ELF-1 (cell line): ENCODE results near the gene AKR1A1.
"Not testable (repeated sequence)": the region's sequence is repeated elsewhere in the genome, so short reads cannot be mapped to it uniquely, and the experiment has no call there.

ENCODE experiments used
- DNase-seq: peaks from one replicate; pipeline ENCODE4 v3.0.0-alpha.2; 2016; ENCODE audit warnings: low read depth, low spot score

Gene AKR1A1

DNA sequence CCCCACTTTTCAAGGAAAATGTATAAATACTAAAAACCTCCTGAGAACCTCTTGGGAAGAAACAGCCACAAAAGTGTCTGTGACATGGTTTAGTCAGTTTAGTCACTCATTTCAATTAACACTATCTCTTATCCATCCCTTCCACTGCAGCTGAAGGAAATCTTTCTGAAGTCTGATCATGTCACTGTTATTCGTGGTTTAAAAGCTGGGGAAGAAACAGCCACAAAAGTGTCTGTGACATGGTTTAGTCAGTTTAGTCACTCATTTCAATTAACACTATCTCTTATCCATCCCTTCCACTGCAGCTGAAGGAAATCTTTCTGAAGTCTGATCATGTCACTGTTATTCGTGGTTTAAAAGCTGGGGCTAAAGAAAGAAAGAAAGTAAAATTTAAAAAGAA lies 27.1 kb upstream of the AKR1A1 start:
- DNase-seq: not testable (repeated sequence)

DNA sequence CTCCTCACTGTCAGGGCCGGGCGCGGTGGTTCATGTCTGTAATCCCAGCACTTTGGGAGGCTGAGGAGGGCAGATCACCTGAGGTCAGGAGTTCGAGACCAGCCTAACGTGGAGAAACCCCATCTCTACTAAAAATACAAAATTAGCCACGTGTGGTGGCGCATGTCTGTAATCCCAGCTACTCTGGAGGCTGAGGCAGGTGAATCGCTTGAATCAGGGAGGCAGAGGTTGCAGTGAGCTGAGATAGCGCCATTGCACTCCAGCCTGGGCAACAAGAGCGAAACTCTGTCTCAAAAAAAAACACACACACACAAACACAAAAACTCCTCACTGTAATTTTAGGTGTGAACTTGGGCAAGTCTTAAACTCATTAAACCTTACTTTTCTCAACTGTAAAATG lies 26.7 kb upstream of the AKR1A1 start:
- DNase-seq: not testable (repeated sequence)

DNA sequence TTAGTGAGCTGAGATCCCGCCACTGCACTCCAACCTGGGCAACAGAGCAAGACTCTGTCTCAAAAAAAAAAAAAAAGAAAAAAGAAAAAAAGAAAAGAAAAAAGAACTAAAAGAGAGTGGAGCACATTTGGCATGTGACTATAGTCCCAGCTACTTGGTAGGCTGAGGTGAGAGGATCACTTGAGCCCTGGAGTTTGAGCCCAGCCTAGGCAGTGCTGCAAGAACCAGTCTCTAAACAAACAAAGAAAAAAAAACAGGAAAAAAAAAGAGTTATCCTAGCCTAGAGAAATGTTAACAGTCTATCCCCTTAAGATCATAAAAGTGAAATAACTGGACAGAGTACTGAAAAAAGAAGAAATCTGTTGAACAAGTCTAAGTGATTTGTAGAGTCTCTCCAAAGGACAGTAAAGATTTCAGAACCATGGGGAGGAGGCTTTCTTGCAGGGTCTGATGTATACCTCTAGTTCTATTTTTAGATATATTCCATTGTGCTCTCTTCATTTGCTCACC lies 24.4 kb upstream of the AKR1A1 start:
- no peak for DNase-seq

DNA sequence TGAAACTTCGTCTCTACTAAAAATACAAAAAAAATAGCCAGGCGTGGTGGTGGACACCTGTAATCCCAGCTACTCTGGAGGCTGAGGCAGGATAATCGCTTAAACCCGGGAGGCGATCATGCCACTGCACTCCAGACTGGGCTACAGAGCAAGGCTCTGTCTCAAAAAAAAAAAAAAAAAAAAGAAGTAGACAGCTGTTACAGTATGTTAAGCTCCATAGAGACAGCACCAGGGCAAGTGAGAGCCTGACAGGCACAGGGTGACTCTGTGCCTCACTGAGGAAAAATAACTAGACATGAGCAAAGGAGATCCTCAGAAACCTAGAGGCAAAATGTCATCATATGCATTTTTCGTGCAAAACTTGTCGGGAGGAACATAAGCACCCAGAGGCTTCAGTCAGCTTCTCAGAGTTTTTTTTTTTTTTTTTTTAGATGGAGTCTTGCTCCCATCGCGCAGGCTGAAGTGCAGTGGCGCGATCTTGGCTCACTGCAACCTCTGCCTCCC lies 19.9 kb upstream of the AKR1A1 start:
- DNase-seq: no peak

DNA sequence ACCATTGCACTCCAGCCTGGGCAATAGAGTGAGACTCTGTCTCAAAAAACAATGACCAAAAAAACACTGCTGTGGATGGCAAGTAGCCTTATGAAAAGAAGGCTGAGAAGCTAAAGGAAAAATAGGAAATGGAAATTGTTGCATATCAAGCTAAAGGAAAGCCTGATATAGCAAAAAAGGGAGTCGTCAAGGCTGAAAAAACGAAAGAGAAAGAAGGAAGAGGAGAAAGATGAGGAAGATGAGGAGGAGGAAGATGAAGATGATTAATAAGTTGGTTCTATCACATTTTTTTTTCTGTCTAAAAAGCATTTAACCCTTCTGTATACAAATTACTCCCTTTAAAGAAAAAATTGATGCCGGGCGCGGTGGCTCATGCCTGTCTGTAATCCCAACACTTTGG lies 18.8 kb upstream of the AKR1A1 start:
- no peak for DNase-seq

DNA sequence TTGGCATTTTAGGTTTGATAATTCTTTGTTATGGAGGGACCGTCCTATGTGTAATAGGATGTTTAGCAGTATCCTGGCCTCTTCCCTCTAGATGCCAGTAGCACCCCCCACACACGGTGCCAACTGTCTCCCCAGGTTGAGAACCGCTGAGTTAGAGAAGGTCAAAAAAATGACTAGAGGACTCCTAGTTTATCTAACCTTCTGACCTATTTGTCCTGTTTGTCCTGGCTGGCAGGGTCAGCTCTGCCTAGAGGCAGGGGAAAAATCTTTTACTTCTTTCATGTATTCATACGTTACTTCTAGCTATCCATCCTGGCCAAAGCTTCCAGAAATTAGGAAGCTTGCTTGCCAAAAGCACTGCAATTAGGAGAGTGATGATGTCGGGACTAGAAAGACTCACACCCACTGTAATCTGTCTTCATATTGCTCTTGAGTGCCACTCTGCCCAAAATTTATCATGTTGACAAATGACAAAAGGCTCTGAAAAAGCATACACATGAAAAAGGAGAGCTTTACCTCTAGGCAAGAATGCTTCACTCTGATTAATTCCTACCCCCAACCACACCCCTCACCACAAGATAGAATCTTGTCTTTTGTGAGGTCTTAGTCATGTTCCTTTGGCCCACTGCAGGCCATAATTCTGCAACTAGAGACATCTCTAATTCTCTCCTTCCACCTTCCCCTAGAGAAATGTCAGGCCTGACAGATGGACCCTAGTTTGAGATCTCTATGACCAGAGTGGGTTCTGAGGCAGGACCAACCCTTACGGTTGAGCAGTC lies 14.4 kb upstream of the AKR1A1 start:
- no peak for DNase-seq

DNA sequence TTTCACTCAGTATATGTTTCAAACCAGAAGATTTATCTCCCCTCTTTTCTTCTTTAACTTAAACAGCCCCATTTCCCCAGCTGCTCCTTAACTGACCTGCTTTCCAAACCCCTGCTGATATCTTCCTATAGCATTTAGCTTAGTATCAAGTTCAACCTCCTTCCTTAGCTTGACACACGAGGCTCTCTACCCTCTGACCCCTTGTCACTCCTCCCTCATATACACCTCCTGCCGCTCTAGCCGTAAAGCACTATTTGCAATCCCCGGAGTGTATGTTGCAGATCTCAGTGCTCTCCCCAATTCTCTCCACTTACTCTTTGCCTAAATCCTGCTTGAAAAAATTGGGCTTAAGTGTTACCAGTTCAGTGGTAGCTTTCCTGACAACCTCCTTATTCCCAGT lies 13.7 kb upstream of the AKR1A1 start:
- DNase-seq: no peak

DNA sequence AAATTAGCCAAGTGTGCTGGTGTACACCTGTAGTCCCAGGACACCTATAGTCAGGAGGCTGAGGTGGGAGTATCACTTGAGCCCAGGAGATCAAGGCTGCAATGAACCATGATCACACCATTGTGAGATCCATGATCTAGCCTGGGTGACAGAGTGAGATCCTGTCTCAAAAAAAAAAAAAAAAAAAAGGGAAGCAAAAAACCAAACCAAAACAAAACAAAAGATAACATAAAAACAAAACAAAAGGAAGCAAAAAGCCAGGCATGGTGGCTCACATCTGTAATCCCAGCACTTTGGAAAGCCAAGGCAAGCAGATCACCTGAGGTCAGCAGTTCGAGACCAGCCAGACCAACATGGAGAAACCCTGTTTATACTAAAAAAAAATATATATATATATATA lies 9.4 kb upstream of the AKR1A1 start:
- DNase-seq: no peak

DNA sequence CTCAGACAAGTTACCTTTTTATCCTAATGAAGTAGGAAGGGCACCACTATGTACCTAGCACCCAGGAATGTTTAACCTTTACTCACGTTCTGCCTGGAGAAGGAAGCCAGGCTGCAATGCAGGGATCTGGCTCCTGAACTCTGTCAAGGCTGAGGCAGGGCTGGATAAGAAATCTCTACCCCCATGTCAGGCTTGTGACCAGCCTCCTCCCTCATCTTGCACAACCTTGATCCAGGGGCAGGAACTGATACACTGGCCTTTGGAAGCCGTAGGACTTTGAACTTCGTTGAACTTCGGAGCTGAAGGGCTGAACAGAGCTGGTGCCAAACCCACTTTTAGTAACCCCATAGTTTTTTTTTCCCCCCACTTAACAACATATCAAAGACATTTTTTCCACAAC lies 8.0 kb upstream of the AKR1A1 start:
- DNase-seq: no peak

DNA sequence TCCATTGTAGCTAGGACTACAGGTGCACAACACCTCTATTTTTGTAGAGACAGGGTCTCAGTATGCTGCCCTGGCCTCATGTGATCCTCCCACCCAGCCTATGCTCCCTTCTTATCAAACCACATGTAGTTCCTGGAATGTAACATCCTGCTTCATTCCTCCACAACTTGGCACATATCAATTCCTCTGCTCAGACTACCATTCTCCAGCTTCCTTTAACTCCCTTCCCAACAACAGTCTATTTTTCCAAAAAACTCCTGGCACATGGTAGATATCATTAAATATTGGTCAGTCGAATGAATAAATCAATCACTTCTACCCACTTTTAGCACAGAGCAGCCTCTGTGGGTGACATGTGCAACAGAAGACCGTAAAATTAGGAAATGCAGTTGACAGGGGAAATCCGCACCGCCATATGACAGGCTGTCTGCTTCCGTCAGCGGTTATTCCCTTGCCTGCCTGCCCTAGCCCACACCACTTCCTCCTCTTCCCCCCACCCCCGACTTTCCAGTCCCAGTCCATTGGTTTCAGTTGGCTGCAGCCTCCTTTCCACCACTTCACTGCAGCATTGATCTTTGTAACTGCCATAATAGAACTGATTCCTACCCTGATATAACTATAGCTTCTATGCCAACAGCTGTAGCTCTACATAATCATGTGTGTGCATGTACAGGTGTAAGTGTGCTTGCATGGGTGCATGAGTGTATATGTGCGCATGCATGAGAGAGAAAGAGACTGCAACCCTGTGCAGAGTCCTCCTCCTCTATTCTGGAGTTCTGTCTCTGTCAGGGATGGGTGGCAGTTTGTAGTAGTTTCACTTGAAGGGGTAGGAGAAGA lies 6.8 kb upstream of the AKR1A1 start:
- DNase-seq: no peak

DNA sequence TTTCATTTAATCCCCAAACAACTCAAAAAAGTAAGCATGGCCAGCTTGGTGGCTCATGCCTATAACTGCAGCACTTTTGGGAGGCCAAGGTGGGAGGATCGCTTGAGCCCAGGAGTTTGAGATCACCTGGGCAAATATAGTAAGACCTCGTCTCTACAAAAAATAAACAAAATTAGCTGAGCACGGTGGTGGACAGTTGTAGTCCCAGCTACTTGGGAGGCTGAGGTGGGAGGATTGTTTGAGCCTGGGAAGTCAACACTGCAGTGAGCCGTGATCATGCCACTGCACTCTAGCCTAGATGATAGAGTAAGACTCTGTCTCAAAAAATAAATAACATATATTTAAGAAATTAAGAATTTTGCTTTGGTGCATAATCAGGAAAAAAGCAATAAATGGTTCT lies 6.1 kb upstream of the AKR1A1 start:
- no peak for DNase-seq

DNA sequence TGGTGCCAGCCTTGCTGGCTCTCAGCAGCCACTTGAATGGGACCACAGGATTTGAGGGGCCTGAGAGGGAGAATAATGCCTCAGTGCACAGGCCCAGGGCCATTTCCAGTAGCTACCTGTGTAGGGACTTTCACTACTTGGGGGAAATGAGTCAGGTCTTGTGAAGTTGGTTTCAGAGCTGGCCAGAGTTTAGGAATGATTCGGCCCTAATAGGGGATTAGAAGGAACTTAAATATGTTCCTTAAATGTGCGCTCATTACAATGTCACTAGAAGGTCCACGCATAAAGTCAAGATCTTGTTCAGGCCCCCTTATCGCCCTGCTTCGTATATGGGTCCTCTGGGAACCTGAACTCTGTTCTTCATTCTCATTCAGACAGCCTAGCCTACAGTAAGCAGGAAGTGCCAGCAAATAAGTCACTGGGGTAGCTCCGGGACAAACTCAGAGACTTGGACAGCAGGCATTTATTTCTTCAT lies 5.6 kb upstream of the AKR1A1 start:
- DNase-seq: no peak

DNA sequence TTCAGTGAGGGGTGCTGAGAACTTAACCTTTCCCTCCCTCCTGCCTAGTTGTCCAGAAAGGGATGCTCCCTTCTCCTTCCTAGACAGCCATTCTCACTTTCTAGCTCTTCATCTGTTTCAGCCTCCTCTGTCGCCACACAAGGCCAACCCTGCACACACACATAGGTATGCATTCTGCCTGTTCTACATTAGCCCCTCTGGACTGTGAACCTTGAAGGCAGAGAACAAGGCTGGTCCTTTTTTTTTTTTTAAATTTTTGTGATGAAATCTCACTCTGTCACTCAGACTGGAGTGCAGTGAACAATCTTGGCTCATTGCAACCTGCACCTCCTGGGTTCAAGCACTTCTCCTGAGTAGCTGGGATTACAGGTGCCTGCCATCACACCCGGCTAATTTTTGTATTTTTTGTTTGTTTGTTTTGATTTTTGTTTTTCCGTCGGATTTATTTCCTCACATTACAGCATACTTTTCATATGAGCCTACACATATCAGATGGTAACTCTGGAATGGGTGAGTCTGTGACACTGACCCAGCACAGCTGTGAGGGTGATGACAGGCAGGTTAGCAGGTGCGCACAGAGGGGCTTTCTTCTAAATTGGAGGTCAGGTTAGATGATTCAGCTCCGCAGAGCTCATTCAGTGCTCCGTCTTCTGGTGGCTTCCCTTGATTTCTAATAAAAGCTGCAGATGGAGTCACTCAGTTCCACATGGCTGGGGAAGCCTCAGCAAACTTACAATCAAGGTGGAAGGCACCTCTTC lies 4.9 kb upstream of the AKR1A1 start:
- no peak for DNase-seq

DNA sequence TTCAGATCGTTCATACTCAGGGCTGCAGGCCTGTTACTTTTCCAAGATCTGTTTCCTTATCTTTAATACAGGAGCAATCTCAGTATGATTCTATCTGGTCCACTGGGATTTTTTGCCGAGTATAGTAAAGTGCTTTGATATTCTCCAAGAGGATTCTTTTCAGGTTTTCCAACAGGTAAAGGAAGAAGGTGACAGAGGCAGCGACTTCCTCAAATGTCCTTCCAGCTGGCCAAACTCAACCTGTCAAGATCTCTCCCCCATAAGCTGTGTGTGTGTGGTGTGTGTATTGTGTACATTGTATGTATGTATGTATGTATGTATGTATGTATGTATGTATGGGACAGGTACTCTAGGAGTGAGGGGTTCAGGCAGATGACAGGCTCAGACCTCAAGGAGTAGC lies 1.1 kb downstream of the AKR1A1 start:
- no peak for DNase-seq

DNA sequence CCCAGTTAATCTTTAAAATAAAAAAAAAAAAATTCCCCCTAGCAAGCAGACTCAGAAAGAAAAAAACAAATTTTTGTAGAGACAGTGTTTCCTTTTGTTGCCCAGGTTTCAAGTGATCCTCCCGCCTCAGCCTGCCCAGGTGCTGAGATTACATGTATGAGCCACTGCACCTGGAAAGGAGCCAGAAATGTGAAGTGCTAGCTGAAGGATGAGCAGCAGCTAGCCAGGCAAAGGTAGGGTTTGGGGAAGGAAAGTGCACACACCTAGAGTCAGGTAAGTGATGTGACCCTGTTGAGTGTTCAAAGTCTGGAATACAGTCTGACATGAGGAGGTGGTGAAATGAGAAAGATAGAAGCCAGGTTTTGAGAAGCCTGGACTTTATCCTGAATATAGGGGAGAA lies 1.7 kb downstream of the AKR1A1 start:
- no peak for DNase-seq

DNA sequence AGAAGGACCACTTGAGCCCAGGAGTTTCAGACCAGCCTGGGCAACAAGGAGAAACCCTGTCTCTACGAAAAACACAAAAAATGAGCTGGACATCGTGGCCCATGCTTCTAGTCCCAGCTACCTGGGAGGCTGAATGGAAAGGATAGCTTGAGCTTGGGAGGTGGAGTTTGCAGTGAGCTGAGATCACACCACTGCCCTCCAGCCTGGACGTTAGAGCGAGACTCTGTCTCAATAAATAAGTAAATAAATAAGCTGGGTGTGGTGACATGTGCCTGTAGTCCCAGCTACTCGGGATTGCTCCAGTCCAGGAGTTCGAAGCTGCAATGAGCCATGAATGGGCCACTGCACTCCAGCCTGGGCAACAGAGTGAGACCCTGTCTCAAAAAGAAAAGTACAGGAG lies 3.6 kb downstream of the AKR1A1 start:
- no peak for DNase-seq

DNA sequence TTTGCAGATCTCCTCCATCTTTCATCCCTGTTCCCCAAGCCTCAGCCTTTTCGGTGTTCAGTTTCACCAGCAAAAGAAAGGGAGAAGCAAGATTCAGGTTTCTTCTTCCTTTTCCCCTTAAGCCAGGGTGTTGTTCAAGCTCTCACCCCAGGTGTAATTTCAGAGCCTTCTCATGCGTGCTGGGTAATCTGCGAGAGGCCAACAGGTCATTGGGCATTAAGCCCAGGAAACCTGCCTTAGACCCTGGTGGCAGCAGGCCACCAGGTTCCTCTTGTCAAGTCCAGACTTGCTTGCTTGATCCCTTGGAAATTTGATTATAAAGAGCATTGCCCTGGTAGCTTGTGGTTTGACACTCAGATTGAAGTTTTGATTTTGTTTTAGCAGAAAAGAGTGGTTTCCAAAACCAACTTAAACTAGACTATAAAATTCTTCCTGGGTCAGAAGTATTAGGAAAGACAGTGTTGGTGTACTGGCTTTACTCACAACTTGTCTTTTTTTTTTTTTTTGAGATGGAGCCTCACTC lies 6.9 kb downstream of the AKR1A1 start:
- DNase-seq: no peak

DNA sequence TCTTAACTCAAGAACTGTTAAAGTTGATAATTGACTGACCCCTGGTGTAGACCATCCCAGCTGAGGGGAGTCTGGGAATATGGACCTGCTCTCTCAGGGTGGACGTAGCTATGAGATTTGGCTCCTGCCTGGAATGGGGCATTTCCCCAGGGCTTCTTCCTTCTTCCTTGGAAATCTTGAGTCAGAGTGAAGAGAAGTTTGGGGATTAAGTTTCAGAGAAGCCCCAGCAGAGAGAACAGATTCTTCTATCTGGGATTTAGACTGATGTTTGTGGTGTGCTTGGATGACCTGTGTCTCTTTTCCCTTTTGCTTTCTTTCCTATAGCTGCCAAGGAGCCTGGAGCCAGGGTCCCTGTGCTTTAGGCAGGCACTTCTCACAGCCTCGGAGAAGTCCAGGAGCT lies 13.2 kb downstream of the AKR1A1 start:
- no peak for DNase-seq

DNA sequence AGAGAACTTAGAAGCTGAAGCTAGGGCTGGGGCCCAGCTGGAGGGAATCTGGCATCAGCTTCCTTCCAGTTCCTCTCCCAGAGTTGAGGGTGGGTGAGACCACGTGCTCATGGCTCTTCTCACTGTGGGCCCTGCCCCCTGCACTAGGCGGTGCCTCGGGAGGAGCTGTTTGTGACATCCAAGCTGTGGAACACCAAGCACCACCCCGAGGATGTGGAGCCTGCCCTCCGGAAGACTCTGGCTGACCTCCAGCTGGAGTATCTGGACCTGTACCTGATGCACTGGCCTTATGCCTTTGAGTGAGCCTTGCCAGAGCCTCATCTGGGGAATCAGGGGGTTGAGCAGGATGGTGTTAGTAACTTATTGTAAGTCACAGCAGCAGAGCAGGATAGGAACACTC lies 16.1 kb downstream of the AKR1A1 start:
- DNase-seq: no peak

DNA sequence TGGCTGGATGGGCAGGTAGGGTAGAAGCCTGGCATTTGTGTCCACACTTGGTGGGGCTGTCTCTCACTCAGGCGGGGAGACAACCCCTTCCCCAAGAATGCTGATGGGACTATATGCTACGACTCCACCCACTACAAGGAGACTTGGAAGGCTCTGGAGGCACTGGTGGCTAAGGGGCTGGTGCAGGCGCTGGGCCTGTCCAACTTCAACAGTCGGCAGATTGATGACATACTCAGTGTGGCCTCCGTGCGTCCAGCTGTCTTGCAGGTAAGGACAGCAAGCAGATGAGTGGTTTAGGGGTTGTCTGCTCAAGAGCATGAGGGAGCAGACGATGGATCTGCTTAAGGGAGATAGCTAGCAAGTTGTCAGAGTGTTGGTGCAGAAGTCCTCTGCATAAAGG lies 17.3 kb downstream of the AKR1A1 start:
- no peak for DNase-seq

DNA sequence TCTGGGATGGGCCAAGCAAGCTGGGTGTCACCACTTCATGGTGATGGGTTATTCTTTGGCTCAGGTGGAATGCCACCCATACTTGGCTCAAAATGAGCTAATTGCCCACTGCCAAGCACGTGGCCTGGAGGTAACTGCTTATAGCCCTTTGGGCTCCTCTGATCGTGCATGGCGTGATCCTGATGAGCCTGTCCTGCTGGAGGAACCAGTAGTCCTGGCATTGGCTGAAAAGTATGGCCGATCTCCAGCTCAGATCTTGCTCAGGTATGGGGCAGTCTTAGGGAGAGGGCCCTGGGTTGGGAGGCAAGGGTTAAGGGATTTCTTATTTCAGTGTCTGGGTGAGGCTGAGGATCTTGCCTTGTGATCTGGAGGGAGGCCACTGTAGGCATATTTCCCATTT lies 17.8 kb downstream of the AKR1A1 start:
- no peak for DNase-seq

DNA sequence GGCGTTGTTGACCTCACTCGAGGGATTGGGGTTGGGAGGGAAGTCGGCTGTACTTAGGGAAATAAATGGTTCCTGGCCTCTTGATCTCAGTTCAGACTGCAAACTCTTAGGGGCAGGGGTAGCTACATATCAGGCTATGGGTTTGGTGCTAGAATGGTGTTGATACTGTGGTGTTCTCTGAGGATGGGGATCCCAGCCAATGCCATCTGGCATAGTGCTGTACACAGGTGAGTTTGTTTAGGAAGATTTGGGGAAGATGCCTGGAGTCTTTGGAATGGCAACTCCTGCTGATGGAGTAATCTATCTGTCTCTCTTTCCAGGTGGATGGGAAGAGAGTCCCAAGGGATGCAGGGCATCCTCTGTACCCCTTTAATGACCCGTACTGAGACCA lies 18.9 kb downstream of the AKR1A1 start:
- DNase-seq: no peak
